ENCODE data around the gene TPRG1L.

DNA sequence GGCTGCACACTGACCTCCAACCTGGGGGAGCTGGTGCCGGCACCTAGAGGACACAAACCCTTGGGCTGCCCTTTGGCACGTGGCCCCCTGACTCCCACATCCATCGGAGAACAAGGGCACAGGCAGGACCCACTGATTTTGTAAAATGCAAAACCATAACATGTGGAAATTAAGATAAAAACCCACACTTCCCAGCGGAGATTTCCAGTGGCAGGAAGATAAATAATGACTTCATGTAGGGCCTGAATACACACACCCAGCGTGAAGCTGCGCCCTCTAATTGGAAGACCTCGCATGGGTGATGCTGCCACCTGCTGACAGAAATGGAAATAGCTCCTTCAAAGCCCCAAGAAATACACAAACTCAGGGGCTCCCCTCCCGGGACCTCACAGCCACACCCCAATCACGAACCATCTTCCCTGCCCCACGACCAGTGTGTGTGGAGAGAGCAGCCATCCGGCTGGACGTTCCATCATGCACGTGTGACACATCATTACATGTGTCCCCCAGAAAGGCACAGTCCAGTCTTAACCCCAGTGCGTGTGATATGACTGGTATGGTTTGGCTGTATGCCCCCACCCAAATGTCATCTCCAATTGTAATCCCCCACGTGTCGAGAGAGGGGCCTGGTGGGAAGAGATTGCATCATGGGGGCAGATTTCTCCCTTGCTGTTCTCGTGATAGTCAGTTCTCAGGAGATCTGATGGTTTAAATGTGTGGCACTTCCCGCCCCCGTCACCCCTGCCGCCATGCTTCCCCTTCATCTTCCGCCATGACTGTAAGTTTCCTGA is 5.7 kb upstream of the TPRG1L start:
- TF ChIP-seq, protein P1, sequence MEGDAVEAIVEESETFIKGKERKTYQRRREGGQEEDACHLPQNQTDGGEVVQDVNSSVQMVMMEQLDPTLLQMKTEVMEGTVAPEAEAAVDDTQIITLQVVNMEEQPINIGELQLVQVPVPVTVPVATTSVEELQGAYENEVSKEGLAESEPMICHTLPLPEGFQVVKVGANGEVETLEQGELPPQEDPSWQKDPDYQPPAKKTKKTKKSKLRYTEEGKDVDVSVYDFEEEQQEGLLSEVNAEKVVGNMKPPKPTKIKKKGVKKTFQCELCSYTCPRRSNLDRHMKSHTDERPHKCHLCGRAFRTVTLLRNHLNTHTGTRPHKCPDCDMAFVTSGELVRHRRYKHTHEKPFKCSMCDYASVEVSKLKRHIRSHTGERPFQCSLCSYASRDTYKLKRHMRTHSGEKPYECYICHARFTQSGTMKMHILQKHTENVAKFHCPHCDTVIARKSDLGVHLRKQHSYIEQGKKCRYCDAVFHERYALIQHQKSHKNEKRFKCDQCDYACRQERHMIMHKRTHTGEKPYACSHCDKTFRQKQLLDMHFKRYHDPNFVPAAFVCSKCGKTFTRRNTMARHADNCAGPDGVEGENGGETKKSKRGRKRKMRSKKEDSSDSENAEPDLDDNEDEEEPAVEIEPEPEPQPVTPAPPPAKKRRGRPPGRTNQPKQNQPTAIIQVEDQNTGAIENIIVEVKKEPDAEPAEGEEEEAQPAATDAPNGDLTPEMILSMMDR (IDR thresholded peaks at IDR 0.05), result peak; percentile 72 to 87 (median 81)
- no peak for TF ChIP-seq POLR2A (IDR thresholded peaks at IDR 0.05)

All from body of pancreas (tissue), 4 donors.